HCT116 (cell line): ENCODE data around the gene STAT6. TPM values are rescaled to one million over a fixed set of nuclear protein-coding genes. Genes with fewer than 3 reads are reported as not detected.

Experiments used
- ATAC-seq: fragments of 200-7000 bp; cut with Tn5 transposase; 2 replicates; pipeline ENCODE4 v1.9.1; 2020; ENCODE audit warnings: mild to moderate bottlenecking, moderate library complexity
- BruUV-seq: library from RNA; stranded (reverse); fragments of 400-500 nt; replicated peaks from 2 replicates; lab custom pipeline; 2021; lab: Mats Ljungman, UMichigan
- CTCF ChIA-PET: fragments of 300-600 bp; sonication (Branson Sonifier 250); formaldehyde crosslinking; loops from one replicate; lab custom pipeline; 2021; ENCODE audit warnings: antibody characterized with exemption; lab: Charles Lee
- POLR2A ChIA-PET: fragments of 300-600, 350-600 bp; sonication (Branson Sonifier 250); formaldehyde crosslinking; loops from one replicate; lab custom pipeline; 2021; ENCODE audit warnings: antibody characterized with exemption; lab: Charles Lee
- RAD21 ChIA-PET, 2 experiments: fragments of 300-600 bp; sonication (Branson Sonifier 250); formaldehyde crosslinking; loops; one replicate each; lab custom pipeline; 2023; ENCODE audit warnings: low total read pairs in 2 of 2; ENCODE audit not compliant: uncharacterized antibody in 2 of 2, unreplicated experiment in 2 of 2, low non-redundant PET in 1 of 2; lab: Charles Lee
- DNase-seq: peaks from one replicate; pipeline ENCODE4 v3.0.0-alpha.2; 2010; ENCODE audit warnings: low read depth, low spot score
- H2AFZ ChIP-seq: fragments of 200-600 bp; shearing (Covaris generic), sonication (generic); 2 replicates; pipeline ENCODE4 v1.6.1; 2017; ENCODE audit warnings: low read depth, mixed run types, mixed read lengths, antibody characterized with exemption, low read length; ENCODE audit not compliant: poor library complexity, severe bottlenecking
- H3K27ac ChIP-seq: 2 replicates; pipeline ENCODE4 v1.5.1; 2012; ENCODE audit warnings: low read depth, low read length
- H3K27me3 ChIP-seq: fragments of 200-600 bp; sonication (generic); 2 replicates; pipeline ENCODE4 v1.6.1; 2016; ENCODE audit warnings: mixed run types, low read length, mixed read lengths; ENCODE audit not compliant: insufficient read depth
- H3K36me3 ChIP-seq, 2 experiments: fragments of 200-500 bp in 1 of 2; fragments of 200-600 bp in 1 of 2; sonication (Bioruptor generic) in 1 of 2; sonication (generic) in 1 of 2; 2 replicates each; pipeline versions ENCODE4 v1.5.1 to v1.6.1; 2014 to 2016; ENCODE audit warnings: low read length in 2 of 2, inconsistent platforms in 1 of 2, mixed read lengths in 1 of 2, mixed run types in 1 of 2; ENCODE audit not compliant: insufficient read depth in 2 of 2, control insufficient read depth in 1 of 2
- H3K4me1 ChIP-seq, 2 experiments: fragments of 200-600 bp in 1 of 2; sonication (generic) in 1 of 2; 2 replicates each; pipeline versions ENCODE4 v1.5.1 to v1.6.1; 2012 to 2017; ENCODE audit warnings: low read length in 2 of 2, inconsistent platforms in 1 of 2, mild to moderate bottlenecking in 1 of 2, mixed read lengths in 1 of 2, mixed run types in 1 of 2, moderate library complexity in 1 of 2; ENCODE audit not compliant: insufficient read depth in 2 of 2, control insufficient read depth in 1 of 2
- H3K4me2 ChIP-seq: fragments of 200-600 bp; sonication (generic); 2 replicates; pipeline ENCODE4 v1.6.1; 2017; ENCODE audit warnings: mixed run types, low read length, mixed read lengths
- H3K4me3 ChIP-seq, 2 experiments: fragments of 200-600 bp in 1 of 2; sonication (generic) in 1 of 2; replicated peaks in 1 of 2; 2 replicates each; pipeline ENCODE4 v1.5.1; 2011 to 2016; ENCODE audit warnings: low read length in 2 of 2, control low read depth in 1 of 2, low read depth in 1 of 2, mild to moderate bottlenecking in 1 of 2, mixed read lengths in 1 of 2, mixed run types in 1 of 2
- H3K79me2 ChIP-seq: fragments of 200-600 bp; sonication (generic); 2 replicates; pipeline ENCODE4 v1.6.1; 2017; ENCODE audit warnings: mild to moderate bottlenecking, mixed run types, low read length, moderate library complexity, mixed read lengths; ENCODE audit not compliant: insufficient read depth
- H3K9ac ChIP-seq: fragments of 200-600 bp; sonication (generic); 2 replicates; pipeline ENCODE4 v1.6.1; 2016; ENCODE audit warnings: low read length, mixed read lengths
- H3K9me2 ChIP-seq: fragments of 200-600 bp; sonication (generic), shearing (Covaris generic); 2 replicates; pipeline ENCODE4 v1.6.1; 2017; ENCODE audit warnings: mixed run types, mild to moderate bottlenecking, moderate library complexity; ENCODE audit not compliant: insufficient read depth
- H3K9me3 ChIP-seq, 2 experiments: fragments of 200-500 bp in 1 of 2; fragments of 200-600 bp in 1 of 2; sonication (Bioruptor generic) in 1 of 2; sonication (generic) in 1 of 2; 2 replicates each; pipeline ENCODE4 v1.6.1; 2014 to 2017; ENCODE audit warnings: low read length in 2 of 2, mixed read lengths in 2 of 2, inconsistent platforms in 1 of 2, low read depth in 1 of 2, mild to moderate bottlenecking in 1 of 2, mixed run types in 1 of 2, moderate library complexity in 1 of 2; ENCODE audit not compliant: control insufficient read depth in 1 of 2, insufficient read depth in 1 of 2
- H4K20me1 ChIP-seq: fragments of 200-600 bp; sonication (generic), shearing (Covaris generic); 2 replicates; pipeline ENCODE4 v1.6.1; 2017; ENCODE audit warnings: mixed run types, mild to moderate bottlenecking, moderate library complexity; ENCODE audit not compliant: insufficient read depth
- CEBPB ChIP-seq: IDR thresholded peaks from 2 replicates; pipeline ENCODE4 v1.6.1; 2012; ENCODE audit warnings: low read depth
- EGR1 ChIP-seq: IDR thresholded peaks from 2 replicates; pipeline ENCODE4 v1.6.1; 2012; ENCODE audit warnings: low read depth
- ELF1 ChIP-seq: IDR thresholded peaks from 2 replicates; pipeline ENCODE4 v1.6.1; 2012; ENCODE audit warnings: low read depth, borderline replicate concordance
- EZH2 ChIP-seq: fragments of 200-600 bp; sonication (generic); IDR thresholded peaks from 2 replicates; pipeline ENCODE4 v1.6.1; 2017; ENCODE audit warnings: antibody characterized with exemption, mixed run types
- EZH2phosphoT487 ChIP-seq: fragments of 200-600 bp; IDR thresholded peaks from 2 replicates; pipeline ENCODE4 v1.6.1; 2018; ENCODE audit warnings: antibody characterized with exemption, borderline replicate concordance
- FOSL1 ChIP-seq: IDR thresholded peaks from 2 replicates; pipeline ENCODE4 v1.6.1; 2012; ENCODE audit warnings: low read depth
- JUND ChIP-seq: IDR thresholded peaks from 2 replicates; pipeline ENCODE4 v1.6.1; 2012
- POLR2A ChIP-seq: IDR thresholded peaks from 2 replicates; pipeline ENCODE4 v1.7.0; 2011; ENCODE audit warnings: borderline replicate concordance; ENCODE audit not compliant: insufficient read depth, insufficient read length; ENCODE audit errors: extremely low read depth
- POLR2AphosphoS5 ChIP-seq: IDR thresholded peaks from 2 replicates; pipeline ENCODE4 v1.6.1; 2011; ENCODE audit warnings: mild to moderate bottlenecking, low read depth, low read length, moderate library complexity
- RAD21 ChIP-seq: IDR thresholded peaks from 2 replicates; pipeline ENCODE4 v1.6.1; 2012; ENCODE audit warnings: low read depth, mild to moderate bottlenecking
- SP1 ChIP-seq: IDR thresholded peaks from 2 replicates; pipeline ENCODE4 v1.6.1; 2012; ENCODE audit warnings: low read depth
- YY1 ChIP-seq: IDR thresholded peaks from 2 replicates; pipeline ENCODE4 v1.6.1; 2011; ENCODE audit warnings: low read length, low read depth, moderate library complexity, mild to moderate bottlenecking; ENCODE audit not compliant: insufficient replicate concordance; ENCODE audit errors: extremely low read depth
- ZFX ChIP-seq: fragments of 450-650 bp; IDR thresholded peaks from 2 replicates; pipeline ENCODE4 v1.6.1; 2017
- ZNF274 ChIP-seq: fragments of 200-500 bp; sonication (Bioruptor generic); IDR thresholded peaks from 2 replicates; pipeline ENCODE4 v1.6.1; 2014; ENCODE audit warnings: mild to moderate bottlenecking, low read depth, low read length, inconsistent platforms
- intact Hi-C: fragments of 100-400 bp; cut with micrococcal nuclease; formaldehyde crosslinking; loops from 2 replicates; pipeline ENCODE4 v1.10.0; 2022
- total RNA-seq: library from RNA; stranded (reverse); gene quantifications from one replicate; pipeline ENCODE4 v1.2.1, GENCODE V29; 2021; ENCODE audit not compliant: unreplicated experiment
- TF ChIP-seq, protein P1 (sequence below): IDR thresholded peaks from 2 replicates; pipeline ENCODE4 v1.6.1; 2012; ENCODE audit warnings: low read depth
- TF ChIP-seq, protein P2 (sequence below), 3 experiments: fragments of 200-600 bp in 1 of 3; sonication (generic) in 1 of 3; IDR thresholded peaks in 2 of 3; conservative IDR thresholded peaks in 1 of 3; 2 replicates each; pipeline ENCODE4 v1.5.1; 2012 to 2017; ENCODE audit warnings: low read depth in 2 of 3, low read length in 2 of 3, antibody characterized with exemption in 1 of 3, borderline replicate concordance in 1 of 3, control low read depth in 1 of 3, mild to moderate bottlenecking in 1 of 3, mixed read lengths in 1 of 3, mixed run types in 1 of 3, moderate library complexity in 1 of 3; ENCODE audit not compliant: insufficient read depth in 1 of 3
- TF ChIP-seq, protein P3 (sequence below): IDR thresholded peaks from 2 replicates; pipeline ENCODE4 v1.6.1; 2011; ENCODE audit warnings: mild to moderate bottlenecking, low read length, moderate library complexity; ENCODE audit not compliant: insufficient replicate concordance; ENCODE audit errors: extremely low read depth
- TF ChIP-seq, protein P4 (sequence below): IDR thresholded peaks from 2 replicates; pipeline ENCODE4 v1.6.1; 2012

Gene STAT6
- total RNA-seq, 1 experiment from 2014 or later = 78.5 TPM

DNA sequence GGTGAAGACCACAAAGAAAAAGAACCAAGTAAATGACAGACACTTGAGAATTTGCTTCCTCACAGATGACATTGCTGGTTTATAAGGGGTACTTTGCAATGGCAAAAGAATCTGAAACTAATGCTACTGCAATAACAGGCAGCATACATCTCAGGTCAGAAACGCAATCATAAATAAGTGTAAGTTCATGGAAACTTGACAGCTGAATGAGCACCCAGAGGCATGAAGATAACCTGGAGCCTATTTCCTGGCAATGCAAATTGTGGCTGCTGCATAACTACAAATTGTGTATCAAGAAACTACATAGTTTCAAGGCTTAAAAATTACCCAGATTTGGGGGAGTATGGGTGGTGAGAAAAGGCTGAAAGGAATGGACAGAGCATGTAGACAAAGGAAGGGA is 52.7 kb downstream of the STAT6 start:
- no peak overlapping the region for H3K4me3 ChIP-seq
- no peaks in the 10 kb centered on the region for H3K4me1 ChIP-seq
- H3K9me3 ChIP-seq = no peaks in the 10 kb centered on the region
- no peak overlapping the region for H2AFZ ChIP-seq
- no peaks in the 10 kb centered on the region for H3K79me2 ChIP-seq
- ChIA-PET POLR2A (no interaction called here), RAD21 (no interaction called here), CTCF (interaction anchor here (1.4 kb wide), 1 partner anchor 50 kb away, joined by 8 read pairs; no protein-coding TSS in a partner anchor)
- intact Hi-C loops = no loop called here
- no peaks in the 10 kb centered on the region for H3K27me3 ChIP-seq
- H3K9me2 ChIP-seq = no peaks in the 10 kb centered on the region
- no peak for TF ChIP-seq ZFX
- no peak for TF ChIP-seq FOSL1
- TF ChIP-seq RAD21 = no peak
- TF ChIP-seq YY1 = no peak
- TF ChIP-seq JUND = no peak
- TF ChIP-seq, protein P1, sequence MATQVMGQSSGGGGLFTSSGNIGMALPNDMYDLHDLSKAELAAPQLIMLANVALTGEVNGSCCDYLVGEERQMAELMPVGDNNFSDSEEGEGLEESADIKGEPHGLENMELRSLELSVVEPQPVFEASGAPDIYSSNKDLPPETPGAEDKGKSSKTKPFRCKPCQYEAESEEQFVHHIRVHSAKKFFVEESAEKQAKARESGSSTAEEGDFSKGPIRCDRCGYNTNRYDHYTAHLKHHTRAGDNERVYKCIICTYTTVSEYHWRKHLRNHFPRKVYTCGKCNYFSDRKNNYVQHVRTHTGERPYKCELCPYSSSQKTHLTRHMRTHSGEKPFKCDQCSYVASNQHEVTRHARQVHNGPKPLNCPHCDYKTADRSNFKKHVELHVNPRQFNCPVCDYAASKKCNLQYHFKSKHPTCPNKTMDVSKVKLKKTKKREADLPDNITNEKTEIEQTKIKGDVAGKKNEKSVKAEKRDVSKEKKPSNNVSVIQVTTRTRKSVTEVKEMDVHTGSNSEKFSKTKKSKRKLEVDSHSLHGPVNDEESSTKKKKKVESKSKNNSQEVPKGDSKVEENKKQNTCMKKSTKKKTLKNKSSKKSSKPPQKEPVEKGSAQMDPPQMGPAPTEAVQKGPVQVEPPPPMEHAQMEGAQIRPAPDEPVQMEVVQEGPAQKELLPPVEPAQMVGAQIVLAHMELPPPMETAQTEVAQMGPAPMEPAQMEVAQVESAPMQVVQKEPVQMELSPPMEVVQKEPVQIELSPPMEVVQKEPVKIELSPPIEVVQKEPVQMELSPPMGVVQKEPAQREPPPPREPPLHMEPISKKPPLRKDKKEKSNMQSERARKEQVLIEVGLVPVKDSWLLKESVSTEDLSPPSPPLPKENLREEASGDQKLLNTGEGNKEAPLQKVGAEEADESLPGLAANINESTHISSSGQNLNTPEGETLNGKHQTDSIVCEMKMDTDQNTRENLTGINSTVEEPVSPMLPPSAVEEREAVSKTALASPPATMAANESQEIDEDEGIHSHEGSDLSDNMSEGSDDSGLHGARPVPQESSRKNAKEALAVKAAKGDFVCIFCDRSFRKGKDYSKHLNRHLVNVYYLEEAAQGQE = no peak
- no peak for TF ChIP-seq CEBPB
- no peak for TF ChIP-seq EZH2phosphoT487
- TF ChIP-seq POLR2AphosphoS5 = no peak
- no peak for TF ChIP-seq SP1
- TF ChIP-seq EZH2 = no peak
- TF ChIP-seq ELF1 = no peak
- TF ChIP-seq, protein P2, sequence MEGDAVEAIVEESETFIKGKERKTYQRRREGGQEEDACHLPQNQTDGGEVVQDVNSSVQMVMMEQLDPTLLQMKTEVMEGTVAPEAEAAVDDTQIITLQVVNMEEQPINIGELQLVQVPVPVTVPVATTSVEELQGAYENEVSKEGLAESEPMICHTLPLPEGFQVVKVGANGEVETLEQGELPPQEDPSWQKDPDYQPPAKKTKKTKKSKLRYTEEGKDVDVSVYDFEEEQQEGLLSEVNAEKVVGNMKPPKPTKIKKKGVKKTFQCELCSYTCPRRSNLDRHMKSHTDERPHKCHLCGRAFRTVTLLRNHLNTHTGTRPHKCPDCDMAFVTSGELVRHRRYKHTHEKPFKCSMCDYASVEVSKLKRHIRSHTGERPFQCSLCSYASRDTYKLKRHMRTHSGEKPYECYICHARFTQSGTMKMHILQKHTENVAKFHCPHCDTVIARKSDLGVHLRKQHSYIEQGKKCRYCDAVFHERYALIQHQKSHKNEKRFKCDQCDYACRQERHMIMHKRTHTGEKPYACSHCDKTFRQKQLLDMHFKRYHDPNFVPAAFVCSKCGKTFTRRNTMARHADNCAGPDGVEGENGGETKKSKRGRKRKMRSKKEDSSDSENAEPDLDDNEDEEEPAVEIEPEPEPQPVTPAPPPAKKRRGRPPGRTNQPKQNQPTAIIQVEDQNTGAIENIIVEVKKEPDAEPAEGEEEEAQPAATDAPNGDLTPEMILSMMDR (IDR thresholded peaks at IDR 0.05 in 2 of 3, conservative IDR thresholded peaks at IDR 0.05 in 1 of 3; ENCODE audit: borderline replicate concordance in 1 of 3, insufficient read depth in 1 of 3, low read depth in 2 of 3, low read length in 2 of 3) = no peak
- TF ChIP-seq, protein P3, sequence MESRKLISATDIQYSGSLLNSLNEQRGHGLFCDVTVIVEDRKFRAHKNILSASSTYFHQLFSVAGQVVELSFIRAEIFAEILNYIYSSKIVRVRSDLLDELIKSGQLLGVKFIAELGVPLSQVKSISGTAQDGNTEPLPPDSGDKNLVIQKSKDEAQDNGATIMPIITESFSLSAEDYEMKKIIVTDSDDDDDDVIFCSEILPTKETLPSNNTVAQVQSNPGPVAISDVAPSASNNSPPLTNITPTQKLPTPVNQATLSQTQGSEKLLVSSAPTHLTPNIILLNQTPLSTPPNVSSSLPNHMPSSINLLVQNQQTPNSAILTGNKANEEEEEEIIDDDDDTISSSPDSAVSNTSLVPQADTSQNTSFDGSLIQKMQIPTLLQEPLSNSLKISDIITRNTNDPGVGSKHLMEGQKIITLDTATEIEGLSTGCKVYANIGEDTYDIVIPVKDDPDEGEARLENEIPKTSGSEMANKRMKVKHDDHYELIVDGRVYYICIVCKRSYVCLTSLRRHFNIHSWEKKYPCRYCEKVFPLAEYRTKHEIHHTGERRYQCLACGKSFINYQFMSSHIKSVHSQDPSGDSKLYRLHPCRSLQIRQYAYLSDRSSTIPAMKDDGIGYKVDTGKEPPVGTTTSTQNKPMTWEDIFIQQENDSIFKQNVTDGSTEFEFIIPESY = no peak
- TF ChIP-seq, protein P4, sequence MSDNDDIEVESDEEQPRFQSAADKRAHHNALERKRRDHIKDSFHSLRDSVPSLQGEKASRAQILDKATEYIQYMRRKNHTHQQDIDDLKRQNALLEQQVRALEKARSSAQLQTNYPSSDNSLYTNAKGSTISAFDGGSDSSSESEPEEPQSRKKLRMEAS = no peak
- no peak for TF ChIP-seq POLR2A
- no peak for TF ChIP-seq EGR1
- no peak for TF ChIP-seq ZNF274
- no peak for ATAC-seq
- H3K27ac ChIP-seq = no peak overlapping the region
- H3K36me3 ChIP-seq = peaks cover 18 to 38% of the 10 kb centered on the region in 2 experiments
- H3K9ac ChIP-seq = no peak overlapping the region
- no TSS peak for BruUV-seq
- no peak for DNase-seq
- no peak overlapping the region for H3K4me2 ChIP-seq
- no peaks in the 10 kb centered on the region for H4K20me1 ChIP-seq
